ENCODE results near the gene PSKH1.

PSKH1 gene

GRCh38 chr16:67923414-67924116 is 30.5 kb downstream of the PSKH1 start:
- Histone ChIP-seq H3K27me3 (ENCODE audit: insufficient read depth, low read depth) (no peaks in the 10 kb centered on the region), H3K4me1 (ENCODE audit: low read depth, poor library complexity, severe bottlenecking) (no peaks in the 10 kb centered on the region), H3K27ac (no peak overlapping the region), H2AFZ (ENCODE audit: low read depth) (no peak overlapping the region), H3K9ac (no peak overlapping the region), H3K4me2 (no peak overlapping the region), H3K79me2 (ENCODE audit: insufficient read depth, low read depth) (no peaks in the 10 kb centered on the region), H4K20me1 (ENCODE audit: insufficient read depth) (no peaks in the 10 kb centered on the region), H3K4me3 (IDR thresholded peaks at IDR 0.05; ENCODE audit: insufficient read depth, low read depth, low read length) (no peak overlapping the region), H3K36me3 (ENCODE audit: insufficient read depth) (no peaks in the 10 kb centered on the region)
- no peak for TF ChIP-seq CTCF (conservative IDR thresholded peaks at IDR 0.05; ENCODE audit: low read depth, low read length)

- Histone ChIP-seq H3K4me2 (no peak overlapping the region), H4K20me1 (ENCODE audit: insufficient read depth) (no peaks in the 10 kb centered on the region), H3K9ac (no peak overlapping the region), H3K36me3 (ENCODE audit: insufficient read depth) (no peaks in the 10 kb centered on the region), H3K4me3 (IDR thresholded peaks at IDR 0.05; ENCODE audit: insufficient read depth, low read depth, low read length) (no peak overlapping the region), H3K27me3 (ENCODE audit: insufficient read depth, low read depth) (no peaks in the 10 kb centered on the region), H3K27ac (no peak overlapping the region), H3K79me2 (ENCODE audit: insufficient read depth, low read depth) (no peaks in the 10 kb centered on the region), H2AFZ (ENCODE audit: low read depth) (no peak overlapping the region), H3K4me1 (ENCODE audit: low read depth, poor library complexity, severe bottlenecking) (no peaks in the 10 kb centered on the region)
- no peak for TF ChIP-seq CTCF (conservative IDR thresholded peaks at IDR 0.05; ENCODE audit: low read depth, low read length)
Measured at GRCh38 chr16:67924140-67924906, 31.3 kb downstream of the PSKH1 start.

- H3K9ac ChIP-seq = no peak overlapping the region
- H3K27ac ChIP-seq = no peak overlapping the region
- H3K4me3 ChIP-seq (IDR thresholded peaks at IDR 0.05; ENCODE audit: insufficient read depth, low read depth, low read length) = no peak overlapping the region
- H3K79me2 ChIP-seq (ENCODE audit: insufficient read depth, low read depth) = no peaks in the 10 kb centered on the region
- no peaks in the 10 kb centered on the region for H3K4me1 ChIP-seq (ENCODE audit: low read depth, poor library complexity, severe bottlenecking)
- H3K36me3 ChIP-seq (ENCODE audit: insufficient read depth) = no peaks in the 10 kb centered on the region
- H4K20me1 ChIP-seq (ENCODE audit: insufficient read depth) = no peaks in the 10 kb centered on the region
- H3K4me2 ChIP-seq = no peak overlapping the region
- no peaks in the 10 kb centered on the region for H3K27me3 ChIP-seq (ENCODE audit: insufficient read depth, low read depth)
- H2AFZ ChIP-seq (ENCODE audit: low read depth) = no peak overlapping the region
- TF ChIP-seq CTCF (conservative IDR thresholded peaks at IDR 0.05; ENCODE audit: low read depth, low read length) = no peak
Measured at GRCh38 chr16:67926181-67926750, 33.2 kb downstream of the PSKH1 start.

- no peaks in the 10 kb centered on the region for H4K20me1 ChIP-seq (ENCODE audit: insufficient read depth)
- no peak overlapping the region for H3K4me3 ChIP-seq (IDR thresholded peaks at IDR 0.05; ENCODE audit: insufficient read depth, low read depth, low read length)
- no peak overlapping the region for H3K4me2 ChIP-seq
- H3K4me1 ChIP-seq (ENCODE audit: low read depth, poor library complexity, severe bottlenecking) = no peaks in the 10 kb centered on the region
- no peaks in the 10 kb centered on the region for H3K27me3 ChIP-seq (ENCODE audit: insufficient read depth, low read depth)
- H3K79me2 ChIP-seq (ENCODE audit: insufficient read depth, low read depth) = no peaks in the 10 kb centered on the region
- H2AFZ ChIP-seq (ENCODE audit: low read depth) = no peak overlapping the region
- no peak overlapping the region for H3K9ac ChIP-seq
- H3K27ac ChIP-seq = no peak overlapping the region
- TF ChIP-seq CTCF (conservative IDR thresholded peaks at IDR 0.05; ENCODE audit: low read depth, low read length) = no peak
- no peaks in the 10 kb centered on the region for H3K36me3 ChIP-seq (ENCODE audit: insufficient read depth)
Measured at GRCh38 chr16:67927131-67927941, 34.3 kb downstream of the PSKH1 start.

Data from KMS-11 (cell line).